Measurements from ENCODE around the gene ARPC1A.

- TF ChIP-seq POLR2AphosphoS5 (IDR thresholded peaks at IDR 0.05; ENCODE audit: low read depth, low read length), result peak; percentile 55
- TF ChIP-seq, protein P1, sequence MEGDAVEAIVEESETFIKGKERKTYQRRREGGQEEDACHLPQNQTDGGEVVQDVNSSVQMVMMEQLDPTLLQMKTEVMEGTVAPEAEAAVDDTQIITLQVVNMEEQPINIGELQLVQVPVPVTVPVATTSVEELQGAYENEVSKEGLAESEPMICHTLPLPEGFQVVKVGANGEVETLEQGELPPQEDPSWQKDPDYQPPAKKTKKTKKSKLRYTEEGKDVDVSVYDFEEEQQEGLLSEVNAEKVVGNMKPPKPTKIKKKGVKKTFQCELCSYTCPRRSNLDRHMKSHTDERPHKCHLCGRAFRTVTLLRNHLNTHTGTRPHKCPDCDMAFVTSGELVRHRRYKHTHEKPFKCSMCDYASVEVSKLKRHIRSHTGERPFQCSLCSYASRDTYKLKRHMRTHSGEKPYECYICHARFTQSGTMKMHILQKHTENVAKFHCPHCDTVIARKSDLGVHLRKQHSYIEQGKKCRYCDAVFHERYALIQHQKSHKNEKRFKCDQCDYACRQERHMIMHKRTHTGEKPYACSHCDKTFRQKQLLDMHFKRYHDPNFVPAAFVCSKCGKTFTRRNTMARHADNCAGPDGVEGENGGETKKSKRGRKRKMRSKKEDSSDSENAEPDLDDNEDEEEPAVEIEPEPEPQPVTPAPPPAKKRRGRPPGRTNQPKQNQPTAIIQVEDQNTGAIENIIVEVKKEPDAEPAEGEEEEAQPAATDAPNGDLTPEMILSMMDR (IDR thresholded peaks at IDR 0.05), result no peak
Measured at GRCh38 chr7:99393355-99394187, 67.9 kb downstream of the ARPC1A start.
